Endothelial cell of umbilical vein (primary cell): ENCODE results near the gene FTO.

ENCODE experiments used
- CTCF ChIP-seq, 2 donors: IDR thresholded peaks; 1 replicate in 1 of 2; 2 replicates in 1 of 2; pipeline ENCODE4 v1.5.1; 2011; ENCODE audit warnings: low read length in 2 of 2, mild to moderate bottlenecking in 2 of 2, moderate library complexity in 2 of 2, control low read depth in 1 of 2, inconsistent platforms in 1 of 2, low read depth in 1 of 2; ENCODE audit not compliant: insufficient read depth in 1 of 2; ENCODE audit errors: extremely low read depth in 1 of 2
- EZH2 ChIP-seq: IDR thresholded peaks from 2 replicates; pipeline ENCODE4 v1.6.1; 2012; ENCODE audit warnings: borderline replicate concordance, low read depth, mild to moderate bottlenecking, moderate library complexity, low read length, inconsistent platforms; ENCODE audit not compliant: severe bottlenecking
- FOS ChIP-seq: IDR thresholded peaks from 2 replicates; pipeline ENCODE4 v1.6.1; 2011; ENCODE audit warnings: mild to moderate bottlenecking, low read length, moderate library complexity, borderline replicate concordance; ENCODE audit not compliant: insufficient read depth
- GATA2 ChIP-seq: IDR thresholded peaks from 2 replicates; pipeline ENCODE4 v1.7.0; 2011; ENCODE audit warnings: low read depth, mild to moderate bottlenecking, moderate library complexity, mixed read lengths, low read length; ENCODE audit not compliant: insufficient read length, insufficient read depth
- JUN ChIP-seq: IDR thresholded peaks from 2 replicates; pipeline ENCODE4 v1.6.1; 2011; ENCODE audit warnings: borderline replicate concordance, low read depth; ENCODE audit not compliant: insufficient read length, insufficient read depth
- MAX ChIP-seq: IDR thresholded peaks from 2 replicates; pipeline ENCODE4 v1.6.1; 2011; ENCODE audit not compliant: insufficient read depth, insufficient read length
- MYC ChIP-seq: IDR thresholded peaks from one replicate; pipeline ENCODE4 v1.6.1; 2011; ENCODE audit warnings: mild to moderate bottlenecking, low read depth, low read length
- POLR2A ChIP-seq: IDR thresholded peaks from 2 replicates; pipeline ENCODE4 v1.6.1; 2012; ENCODE audit warnings: low read depth, mild to moderate bottlenecking, control low read depth, low read length
- POLR2AphosphoS5 ChIP-seq: IDR thresholded peaks from 2 replicates; pipeline ENCODE4 v1.6.1; 2012; ENCODE audit warnings: low read depth, mild to moderate bottlenecking, control low read depth, low read length, moderate library complexity; ENCODE audit not compliant: insufficient read depth

- TF ChIP-seq POLR2A (no peak), CTCF (IDR thresholded peaks at IDR 0.05; ENCODE audit: extremely low read depth in 1 of 2, insufficient read depth in 1 of 2, low read depth in 1 of 2, low read length in 2 of 2) (no peak), POLR2AphosphoS5 (no peak), EZH2 (no peak), FOS (no peak), MAX (no peak), MYC (no peak), JUN (no peak), GATA2 (no peak)
Measured at GRCh38 chr16:53673189-53673588, 30.8 kb upstream of the FTO start.
